Measurements from ENCODE around the gene ADH7. TPM values are rescaled to one million over a fixed set of nuclear protein-coding genes. Genes with fewer than 3 reads are reported as not detected.

Gene ADH7
- total and polyA plus RNA-seq, 2 of the 4 experiments (the other 2 are of a cell fraction): not detected

- ATAC-seq (ENCODE audit: low read depth) (no peak), DNase-seq (no peak)
- Histone ChIP-seq H3K14ac (replicated peaks; ENCODE audit: low read depth, low read length) (no peak overlapping the region), H2AK9ac (replicated peaks; ENCODE audit: low read depth, low read length, poor library complexity) (no peak overlapping the region), H3K4me2 (ENCODE audit: low read depth, low read length) (no peak overlapping the region), H2BK15ac (ENCODE audit: low read depth, low read length) (no peak overlapping the region), H3K27ac (ENCODE audit: insufficient read depth, low read length) (no peak overlapping the region), H2AFZ (replicated peaks; ENCODE audit: low read length, poor library complexity) (no peak overlapping the region), H3K4me1 (ENCODE audit: control insufficient read depth, insufficient read depth, low read length) (no peaks in the 10 kb centered on the region), H3K9me1 (ENCODE audit: insufficient read depth, low read length) (no peaks in the 10 kb centered on the region), H4K5ac (ENCODE audit: low read depth, low read length) (no peak overlapping the region), H3K18ac (ENCODE audit: low read depth, low read length) (no peak overlapping the region), H3K56ac (ENCODE audit: extremely low read depth, insufficient read depth, low read length) (no peak overlapping the region), H4K91ac (ENCODE audit: insufficient read depth, low read depth, low read length) (no peak overlapping the region), H2AK5ac (ENCODE audit: low read depth, low read length) (no peak overlapping the region), H2BK5ac (ENCODE audit: low read depth, low read length, poor library complexity, severe bottlenecking) (no peak overlapping the region), H3K4me3 (ENCODE audit: insufficient read depth, low read depth, low read length) (no peak overlapping the region), H2BK20ac (ENCODE audit: low read depth, low read length) (no peak overlapping the region), H3K36me3 (ENCODE audit: control insufficient read depth, insufficient read depth, low read length) (no peaks in the 10 kb centered on the region), H3K79me1 (ENCODE audit: low read depth in 1 of 2, low read length in 2 of 2) (no peaks in the 10 kb centered on the region), H3K4ac (ENCODE audit: low read depth, low read length) (no peak overlapping the region), H3K9ac (ENCODE audit: low read depth, low read length) (no peak overlapping the region), H3K23ac (ENCODE audit: low read depth, low read length) (no peak overlapping the region), H4K20me1 (ENCODE audit: insufficient read depth, low read length) (no peaks in the 10 kb centered on the region), H3K27me3 (ENCODE audit: control insufficient read depth, insufficient read depth, low read length) (no peaks in the 10 kb centered on the region; the same call in 1 of the 2 replicates), H2BK120ac (ENCODE audit: low read depth, low read length) (no peak overlapping the region), H3K9me3 (ENCODE audit: control insufficient read depth, insufficient read depth, low read length) (no peaks in the 10 kb centered on the region), H4K8ac (ENCODE audit: low read depth in 2 of 2, low read length in 2 of 2) (no peak overlapping the region)
- intact Hi-C loops (cut with micrococcal nuclease): no loop called here
- ChIA-PET POLR2A (ENCODE audit: unreplicated experiment) (no interaction called here), CTCF (interaction anchor here (1.0 kb wide), 1 partner anchor 624 kb away, joined by 3 read pairs; no protein-coding TSS in a partner anchor)
- in situ Hi-C loops (cut with MboI; ENCODE audit: low sequenced_read_pairs): no loop called here
- dilution Hi-C loops (cut with HindIII; ENCODE audit: low sequenced_read_pairs, unreplicated experiment): no loop called here
- BruUV-seq (replicated peaks): no TSS peak
- TF ChIP-seq BHLHE40 (IDR thresholded peaks at IDR 0.05; ENCODE audit: low read depth, low read length) (no peak), CEBPB (IDR thresholded peaks at IDR 0.05; ENCODE audit: low read depth, low read length) (no peak), CHD1 (IDR thresholded peaks at IDR 0.05; ENCODE audit: low read depth, low read length) (no peak), POLR2A (IDR thresholded peaks at IDR 0.05; ENCODE audit: low read depth, low read length) (no peak), SMC3 (IDR thresholded peaks at IDR 0.05; ENCODE audit: low read depth, low read length) (no peak), NFE2L2 (IDR thresholded peaks at IDR 0.05; ENCODE audit: low read depth, low read length) (no peak), USF2 (IDR thresholded peaks at IDR 0.05; ENCODE audit: low read depth, low read length) (no peak), RFX5 (IDR thresholded peaks at IDR 0.05; ENCODE audit: low read depth, low read length) (no peak)
- TF ChIP-seq, protein P1, sequence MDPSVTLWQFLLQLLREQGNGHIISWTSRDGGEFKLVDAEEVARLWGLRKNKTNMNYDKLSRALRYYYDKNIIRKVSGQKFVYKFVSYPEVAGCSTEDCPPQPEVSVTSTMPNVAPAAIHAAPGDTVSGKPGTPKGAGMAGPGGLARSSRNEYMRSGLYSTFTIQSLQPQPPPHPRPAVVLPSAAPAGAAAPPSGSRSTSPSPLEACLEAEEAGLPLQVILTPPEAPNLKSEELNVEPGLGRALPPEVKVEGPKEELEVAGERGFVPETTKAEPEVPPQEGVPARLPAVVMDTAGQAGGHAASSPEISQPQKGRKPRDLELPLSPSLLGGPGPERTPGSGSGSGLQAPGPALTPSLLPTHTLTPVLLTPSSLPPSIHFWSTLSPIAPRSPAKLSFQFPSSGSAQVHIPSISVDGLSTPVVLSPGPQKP (IDR thresholded peaks at IDR 0.05; ENCODE audit: borderline replicate concordance, low read depth, low read length): no peak
- TF ChIP-seq, protein P2, sequence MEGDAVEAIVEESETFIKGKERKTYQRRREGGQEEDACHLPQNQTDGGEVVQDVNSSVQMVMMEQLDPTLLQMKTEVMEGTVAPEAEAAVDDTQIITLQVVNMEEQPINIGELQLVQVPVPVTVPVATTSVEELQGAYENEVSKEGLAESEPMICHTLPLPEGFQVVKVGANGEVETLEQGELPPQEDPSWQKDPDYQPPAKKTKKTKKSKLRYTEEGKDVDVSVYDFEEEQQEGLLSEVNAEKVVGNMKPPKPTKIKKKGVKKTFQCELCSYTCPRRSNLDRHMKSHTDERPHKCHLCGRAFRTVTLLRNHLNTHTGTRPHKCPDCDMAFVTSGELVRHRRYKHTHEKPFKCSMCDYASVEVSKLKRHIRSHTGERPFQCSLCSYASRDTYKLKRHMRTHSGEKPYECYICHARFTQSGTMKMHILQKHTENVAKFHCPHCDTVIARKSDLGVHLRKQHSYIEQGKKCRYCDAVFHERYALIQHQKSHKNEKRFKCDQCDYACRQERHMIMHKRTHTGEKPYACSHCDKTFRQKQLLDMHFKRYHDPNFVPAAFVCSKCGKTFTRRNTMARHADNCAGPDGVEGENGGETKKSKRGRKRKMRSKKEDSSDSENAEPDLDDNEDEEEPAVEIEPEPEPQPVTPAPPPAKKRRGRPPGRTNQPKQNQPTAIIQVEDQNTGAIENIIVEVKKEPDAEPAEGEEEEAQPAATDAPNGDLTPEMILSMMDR (conservative IDR thresholded peaks at IDR 0.05; ENCODE audit: low read depth, low read length): no peak
Measured at GRCh38 chr4:99471349-99471748, 36.2 kb upstream of the ADH7 start.
